ENCODE measurements around the gene JMJD4. TPM values are rescaled to one million over a fixed set of nuclear protein-coding genes. Genes with fewer than 3 reads are reported as not detected.

Gene JMJD4
- total RNA-seq, 1 experiment from 2014 or later = 15.1 TPM

DNA sequence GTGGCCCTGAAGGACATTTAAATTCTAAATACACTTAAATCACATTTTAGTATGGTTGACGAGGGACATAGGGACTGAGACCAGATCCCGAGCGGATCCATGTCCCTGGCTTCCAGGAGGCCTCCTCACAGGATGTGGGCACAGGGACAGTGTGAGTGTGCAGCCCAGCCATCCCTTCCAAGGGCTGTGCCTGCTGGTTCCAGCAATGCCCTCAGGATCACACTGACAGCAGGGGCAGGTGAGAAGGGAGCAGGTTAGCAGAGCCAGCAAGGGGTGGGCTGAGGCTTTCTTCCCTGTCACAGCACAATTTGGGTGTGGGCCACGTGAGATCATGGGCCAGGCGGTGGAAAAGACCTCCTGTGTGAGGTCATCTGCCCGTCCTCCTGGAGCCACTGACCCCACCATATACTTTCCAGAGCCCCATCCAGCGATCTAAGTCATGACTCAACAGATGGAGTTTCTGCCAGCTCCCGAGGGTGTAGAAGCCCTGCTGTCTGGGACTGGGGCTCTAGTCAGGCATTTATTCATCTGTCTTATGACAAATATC lies 43.4 kb upstream of the JMJD4 start:
- ChIA-PET CTCF (no interaction called here), POLR2A (ENCODE audit: unreplicated experiment) (interaction anchor here (0.6 kb wide), 1 partner anchor 25 kb away, joined by 3 read pairs; no protein-coding TSS in a partner anchor)
- H3K36me3 ChIP-seq (ENCODE audit: low read depth) = no peaks in the 10 kb centered on the region
- no peaks in the 10 kb centered on the region for H3F3A ChIP-seq (ENCODE audit: insufficient read depth, low read depth)
- peak in 1 of 2 experiments; percentile 32 for DNase-seq
- BruUV-seq (replicated peaks) = no TSS peak
- H3K79me2 ChIP-seq (ENCODE audit: low read depth) = no peaks in the 10 kb centered on the region
- no peaks in the 10 kb centered on the region for H3K9me3 ChIP-seq (ENCODE audit: insufficient read depth, low read depth)
- TF ChIP-seq, protein P1, sequence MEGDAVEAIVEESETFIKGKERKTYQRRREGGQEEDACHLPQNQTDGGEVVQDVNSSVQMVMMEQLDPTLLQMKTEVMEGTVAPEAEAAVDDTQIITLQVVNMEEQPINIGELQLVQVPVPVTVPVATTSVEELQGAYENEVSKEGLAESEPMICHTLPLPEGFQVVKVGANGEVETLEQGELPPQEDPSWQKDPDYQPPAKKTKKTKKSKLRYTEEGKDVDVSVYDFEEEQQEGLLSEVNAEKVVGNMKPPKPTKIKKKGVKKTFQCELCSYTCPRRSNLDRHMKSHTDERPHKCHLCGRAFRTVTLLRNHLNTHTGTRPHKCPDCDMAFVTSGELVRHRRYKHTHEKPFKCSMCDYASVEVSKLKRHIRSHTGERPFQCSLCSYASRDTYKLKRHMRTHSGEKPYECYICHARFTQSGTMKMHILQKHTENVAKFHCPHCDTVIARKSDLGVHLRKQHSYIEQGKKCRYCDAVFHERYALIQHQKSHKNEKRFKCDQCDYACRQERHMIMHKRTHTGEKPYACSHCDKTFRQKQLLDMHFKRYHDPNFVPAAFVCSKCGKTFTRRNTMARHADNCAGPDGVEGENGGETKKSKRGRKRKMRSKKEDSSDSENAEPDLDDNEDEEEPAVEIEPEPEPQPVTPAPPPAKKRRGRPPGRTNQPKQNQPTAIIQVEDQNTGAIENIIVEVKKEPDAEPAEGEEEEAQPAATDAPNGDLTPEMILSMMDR (conservative IDR thresholded peaks at IDR 0.05) = no peak
- no peak for TF ChIP-seq EZH2 (IDR thresholded peaks at IDR 0.05; ENCODE audit: low read depth)
- no peaks in the 10 kb centered on the region for H3K27me3 ChIP-seq (ENCODE audit: insufficient read depth, low read depth)
- H3K4me3 ChIP-seq = no peak overlapping the region
- intact Hi-C loops (cut with micrococcal nuclease; ENCODE audit: unreplicated experiment) = loop anchor here (1.0 kb wide), 1 partner anchor 9 kb away; no protein-coding TSS in a partner anchor
- peaks cover 4% of the 10 kb centered on the region; the same call in 1 of the 2 replicates for H4K20me1 ChIP-seq (ENCODE audit: insufficient read depth)
- H3K9me2 ChIP-seq (ENCODE audit: insufficient read depth) = no peaks in the 10 kb centered on the region
- no peak overlapping the region for H3K27ac ChIP-seq
- H3K4me2 ChIP-seq = no peak overlapping the region
- no peaks in the 10 kb centered on the region for H3K4me1 ChIP-seq (replicated peaks; ENCODE audit: insufficient read depth)
- H2AFZ ChIP-seq = no peak overlapping the region

DNA sequence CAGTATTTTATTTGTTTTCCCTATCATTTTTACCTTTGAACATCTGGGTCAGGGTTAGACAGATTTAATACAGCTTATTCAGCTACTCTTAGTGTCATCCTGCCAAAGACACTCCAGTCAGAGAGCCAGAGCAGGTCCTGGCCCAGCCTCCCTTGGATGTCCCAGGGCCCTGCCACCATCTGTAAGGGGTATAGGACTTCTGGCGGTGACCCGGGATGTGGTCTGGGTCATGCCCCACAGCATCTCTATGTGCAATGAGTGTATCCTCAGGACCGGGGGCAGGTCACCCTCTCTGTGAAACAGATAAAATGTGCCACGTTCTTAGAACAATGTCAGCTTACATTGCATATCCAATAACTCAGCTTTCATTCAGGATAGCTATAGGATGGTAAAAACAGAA lies 42.5 kb upstream of the JMJD4 start:
- Histone ChIP-seq H2AFZ (no peak overlapping the region), H3K4me1 (replicated peaks; ENCODE audit: insufficient read depth) (no peaks in the 10 kb centered on the region), H3K4me2 (no peak overlapping the region), H3K36me3 (ENCODE audit: low read depth) (no peaks in the 10 kb centered on the region), H3K4me3 (no peak overlapping the region), H3K27ac (no peak overlapping the region), H4K20me1 (ENCODE audit: insufficient read depth) (peaks cover 4% of the 10 kb centered on the region; the same call in 1 of the 2 replicates), H3K27me3 (ENCODE audit: insufficient read depth, low read depth) (no peaks in the 10 kb centered on the region), H3K9me3 (ENCODE audit: insufficient read depth, low read depth) (no peaks in the 10 kb centered on the region), H3K9me2 (ENCODE audit: insufficient read depth) (no peaks in the 10 kb centered on the region), H3F3A (ENCODE audit: insufficient read depth, low read depth) (no peaks in the 10 kb centered on the region), H3K79me2 (ENCODE audit: low read depth) (no peaks in the 10 kb centered on the region)
- ChIA-PET CTCF (no interaction called here), POLR2A (ENCODE audit: unreplicated experiment) (interaction anchor here (0.6 kb wide), 1 partner anchor 24 kb away, joined by 3 read pairs; no protein-coding TSS in a partner anchor)
- intact Hi-C loops (cut with micrococcal nuclease; ENCODE audit: unreplicated experiment) = loop anchor here (1.0 kb wide), 1 partner anchor 10 kb away; no protein-coding TSS in a partner anchor
- BruUV-seq (replicated peaks) = no TSS peak
- no peak for DNase-seq
- TF ChIP-seq, protein P1 (conservative IDR thresholded peaks at IDR 0.05) = no peak
- no peak for TF ChIP-seq EZH2 (IDR thresholded peaks at IDR 0.05; ENCODE audit: low read depth)

DNA sequence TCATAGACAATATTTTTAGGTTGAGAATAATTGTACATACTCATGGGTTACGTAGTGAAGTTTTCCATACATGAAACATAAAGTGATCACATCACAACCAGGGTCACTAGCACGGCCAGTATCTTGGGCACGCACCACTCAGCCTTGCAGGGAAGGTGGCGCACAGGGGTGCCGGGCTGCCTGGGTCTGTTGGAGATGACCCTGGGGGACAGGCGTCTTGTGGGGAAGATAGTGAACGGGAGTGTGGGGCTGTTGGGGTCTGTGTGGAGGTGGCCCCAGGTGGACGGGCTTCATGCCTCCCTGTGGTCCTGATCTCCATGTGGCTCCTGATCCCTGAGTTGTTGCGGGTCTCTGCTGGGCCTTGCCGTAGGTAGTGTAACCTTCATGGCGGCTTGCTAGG lies 42.1 kb upstream of the JMJD4 start:
- Histone ChIP-seq H3K4me2 (no peak overlapping the region), H3K79me2 (ENCODE audit: low read depth) (no peaks in the 10 kb centered on the region), H3K9me3 (ENCODE audit: insufficient read depth, low read depth) (no peaks in the 10 kb centered on the region), H3K4me1 (replicated peaks; ENCODE audit: insufficient read depth) (no peaks in the 10 kb centered on the region), H3K4me3 (no peak overlapping the region), H2AFZ (no peak overlapping the region), H3K27ac (no peak overlapping the region), H4K20me1 (ENCODE audit: insufficient read depth) (peaks cover 4% of the 10 kb centered on the region; the same call in 1 of the 2 replicates), H3K36me3 (ENCODE audit: low read depth) (no peaks in the 10 kb centered on the region), H3K9me2 (ENCODE audit: insufficient read depth) (no peaks in the 10 kb centered on the region), H3F3A (ENCODE audit: insufficient read depth, low read depth) (no peaks in the 10 kb centered on the region), H3K27me3 (ENCODE audit: insufficient read depth, low read depth) (no peaks in the 10 kb centered on the region)
- no peak for DNase-seq
- TF ChIP-seq, protein P1 (conservative IDR thresholded peaks at IDR 0.05) = no peak
- no TSS peak for BruUV-seq (replicated peaks)
- CTCF ChIA-PET = no interaction called here
- intact Hi-C loops (cut with micrococcal nuclease; ENCODE audit: unreplicated experiment) = no loop called here
- POLR2A ChIA-PET (ENCODE audit: unreplicated experiment) = no interaction called here

All from PC-9 (cell line).